Suppressor macrophage treated with lipopolysaccharide for 1 hour (primary cell): Measurements from ENCODE around the gene NOX4.
"Not testable (repeated sequence)": the region's sequence is repeated elsewhere in the genome, so short reads cannot be mapped to it uniquely, and the experiment has no call there.

Source experiments
- DNase-seq, 3 donors: peaks; one replicate each; pipeline ENCODE4 v3.0.0-alpha.2; 2020 to 2022

Gene NOX4

DNA sequence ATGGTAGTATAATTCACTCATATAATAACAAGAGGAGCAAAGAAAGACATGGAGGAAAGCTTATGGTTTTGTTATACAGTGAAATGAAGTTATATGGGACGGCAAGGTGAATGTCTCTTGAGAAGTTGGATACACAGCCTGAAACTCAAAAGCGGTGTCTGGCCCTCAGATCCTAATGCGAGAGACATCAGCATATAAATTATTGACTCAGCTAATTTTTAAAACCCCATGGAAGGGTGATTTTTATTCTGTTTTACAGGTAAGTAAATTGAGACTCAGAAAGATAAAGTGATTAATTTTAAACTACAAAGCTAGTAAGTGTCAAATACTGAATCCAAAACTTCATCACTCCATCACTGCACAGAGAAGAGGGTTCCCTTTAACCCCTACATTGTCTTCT, 203.2 kb downstream of the NOX4 start:
- DNase-seq: not testable (repeated sequence)

DNA sequence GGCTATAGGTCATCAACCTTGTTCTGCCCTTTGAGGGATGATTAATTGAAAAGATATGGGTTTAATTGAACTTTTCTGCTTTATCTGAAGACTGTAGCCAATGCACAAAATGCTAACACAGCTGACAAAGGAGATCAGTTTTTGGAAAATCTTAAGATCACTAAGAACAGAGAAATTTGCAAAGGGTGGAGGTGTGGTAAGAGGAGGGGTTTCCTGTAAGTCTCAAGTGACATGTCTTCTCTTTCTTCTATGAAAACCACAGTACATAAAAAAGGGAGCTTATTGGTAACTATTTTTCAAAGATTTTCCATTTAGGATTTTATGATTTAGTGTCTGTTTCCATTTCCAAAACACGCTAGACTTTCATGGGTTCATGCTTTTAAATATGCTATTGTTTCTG, 204.6 kb downstream of the NOX4 start:
- not testable (repeated sequence) for DNase-seq

DNA sequence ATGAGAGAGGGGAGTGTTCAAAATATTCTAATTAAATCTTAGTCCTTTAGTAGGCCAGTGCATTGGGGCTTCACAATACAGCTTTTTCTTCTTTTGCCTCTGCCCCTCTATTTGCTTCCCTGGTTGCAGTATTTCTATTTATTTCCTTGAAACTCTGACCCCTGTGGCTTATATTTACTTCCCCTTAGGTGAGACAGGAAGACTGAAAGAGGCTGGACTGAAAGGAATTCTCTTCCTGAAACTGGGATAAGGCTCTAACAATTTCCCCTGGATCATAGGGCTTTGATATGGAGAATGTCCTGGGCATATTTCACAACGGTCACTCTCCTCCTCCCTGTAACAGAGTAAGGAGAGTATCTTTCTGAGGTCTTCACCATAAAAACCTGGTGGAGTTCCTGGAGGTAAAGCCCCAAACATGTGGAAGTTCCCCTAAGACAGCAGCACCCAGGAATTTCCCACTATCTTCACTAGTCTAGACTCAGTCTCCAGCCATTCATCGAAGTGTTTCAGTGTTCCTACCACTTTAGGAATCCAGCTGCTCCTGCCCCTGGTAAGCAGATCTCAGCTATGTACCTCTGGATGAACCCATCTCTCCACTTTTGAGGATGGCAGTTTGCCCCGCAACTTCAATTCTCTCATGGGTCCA, 210.0 kb downstream of the NOX4 start:
- not testable (repeated sequence) for DNase-seq

DNA sequence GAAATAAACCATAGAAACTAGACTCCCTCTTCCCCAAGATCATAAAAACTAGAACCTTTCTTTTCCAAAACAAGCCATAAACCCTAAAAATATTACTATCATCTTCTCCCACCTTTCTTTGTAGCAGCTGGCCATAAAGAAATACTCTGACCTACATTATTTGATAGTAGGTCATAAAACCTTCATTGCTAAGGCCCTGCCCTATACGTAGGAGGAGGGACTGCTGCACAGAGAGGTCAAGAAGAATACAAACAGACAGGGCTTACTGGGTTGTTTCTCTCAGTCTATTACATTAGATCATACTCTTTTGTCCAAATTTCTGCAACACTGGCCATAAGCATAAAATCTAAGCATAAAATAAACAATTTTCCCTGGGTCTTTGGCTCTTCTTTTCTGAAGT, 212.0 kb downstream of the NOX4 start:
- DNase-seq: no peak

DNA sequence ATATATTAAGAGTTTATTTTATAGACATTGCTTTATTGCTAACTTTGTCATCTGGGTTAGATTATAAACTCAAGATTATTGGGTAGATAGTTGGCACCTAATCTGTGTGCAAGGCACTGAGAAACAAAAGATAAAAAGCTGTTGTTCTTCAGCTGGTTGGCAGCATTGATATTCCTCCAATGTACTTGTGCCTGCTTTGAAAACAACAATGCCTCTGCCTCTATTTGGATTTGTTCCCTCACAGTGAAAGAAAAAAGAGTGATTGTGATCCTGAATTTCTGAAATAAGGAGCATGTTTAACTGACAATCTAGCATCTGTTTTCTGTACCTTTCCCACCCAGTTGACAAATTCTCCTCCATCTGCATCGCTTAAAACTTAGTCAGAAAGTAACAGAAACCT, 215.2 kb downstream of the NOX4 start:
- DNase-seq: no peak
